Heart left ventricle (tissue), 16 donors: ENCODE results near the gene NTRK3. TPM values are rescaled to one million over a fixed set of nuclear protein-coding genes. Genes with fewer than 3 reads are reported as not detected.
A peak's percentile ranks its signal among the peaks of the same experiment; 100 is the strongest.

Experiments
- ATAC-seq, 4 donors: fragments of 200-7000 bp; cut with Tn5 transposase; one replicate each; pipeline ENCODE4 v1.9.1; 2020 to 2022; ENCODE audit warnings: moderate library complexity in 4 of 4, mild to moderate bottlenecking in 3 of 4, moderate number of reproducible peaks in 1 of 4
- DNase-seq, 5 donors: peaks; one replicate each; pipeline ENCODE4 v3.0.0-alpha.2; 2020
- H3K27ac ChIP-seq, 12 donors: fragments of 200-600 bp; sonication (generic) in 4 of 12; one replicate each; pipeline versions ENCODE4 v1.5.0 to v1.8.0; 2016 to 2022; ENCODE audit warnings: mild to moderate bottlenecking in 2 of 12
- H3K27me3 ChIP-seq, 9 donors: fragments of 200-600 bp; sonication (generic) in 2 of 9; one replicate each; pipeline versions ENCODE4 v1.5.1 to v1.8.0; 2016 to 2022; ENCODE audit warnings: mild to moderate bottlenecking in 3 of 9
- H3K36me3 ChIP-seq, 9 donors: fragments of 200-600 bp; sonication (generic) in 2 of 9; one replicate each; pipeline versions ENCODE4 v1.5.0 to v1.8.0; 2018 to 2022; ENCODE audit warnings: mild to moderate bottlenecking in 2 of 9
- H3K4me1 ChIP-seq, 12 donors: fragments of 200-600 bp; sonication (generic) in 4 of 12; one replicate each; pipeline versions ENCODE4 v1.5.0 to v1.8.0; 2016 to 2022; ENCODE audit warnings: mild to moderate bottlenecking in 3 of 12
- H3K4me3 ChIP-seq, 12 donors: fragments of 200-600 bp; sonication (generic) in 4 of 12; one replicate each; pipeline versions ENCODE4 v1.5.0 to v1.8.0; 2017 to 2022; ENCODE audit warnings: mild to moderate bottlenecking in 9 of 12, moderate library complexity in 4 of 12
- H3K9me3 ChIP-seq, 12 donors: fragments of 200-600 bp; sonication (generic) in 4 of 12; one replicate each; pipeline versions ENCODE4 v1.5.0 to v1.8.0; 2016 to 2022; ENCODE audit warnings: mild to moderate bottlenecking in 1 of 12
- POLR2A ChIP-seq, 2 donors: fragments of 450-650 bp; IDR thresholded peaks; one replicate each; pipeline ENCODE4 v1.6.1; 2017; ENCODE audit warnings: antibody characterized with exemption in 2 of 2, mild to moderate bottlenecking in 2 of 2, moderate library complexity in 2 of 2
- WGBS, 4 donors: extraction: QIAGEN DNeasy Blood & Tissue Kit in 2 of 4; methylation state at CpG; one replicate each; pipeline versions ENCODE4 v1.1.5 to v1.1.7; 2013 to 2018; 5-methylcytosine and 5-hydroxymethylcytosine counted together
- intact Hi-C, 10 donors: fragments of 100-400 bp; cut with DNase I; formaldehyde crosslinking; loops; one replicate each; pipeline versions ENCODE4 v1.11.1 to v1.14.2; 2022
- polyA plus RNA-seq, 2 donors: library from polyadenylated mRNA; stranded (reverse); fragments of 200-250 nt; gene quantifications; one replicate each; pipeline ENCODE4 v1.2.3, GENCODE V29; 2013
- total RNA-seq, 9 donors: library from RNA; depleted of rRNA in 2 of 9; stranded (reverse); fragments of >200 nt in 2 of 9; fragmentation: NEBNext Ultra II Directional in 3 of 9; extraction: Animal tissue kit (Norgen Biotek cat#: 25700) in 3 of 9; gene quantifications; one replicate each; pipeline versions ENCODE4 v1.1.0 to v1.2.4, GENCODE V29; 2016 to 2023
- TF ChIP-seq, protein P1 (sequence below), 12 donors: fragments of 200-600 bp; sonication (generic) in 4 of 12; IDR thresholded peaks; one replicate each; pipeline versions ENCODE4 v1.5.0 to v1.8.0; 2018 to 2022; ENCODE audit warnings: antibody characterized with exemption in 12 of 12, mild to moderate bottlenecking in 5 of 12
- donor health status: ischemic (EF 13 %, LVEDD 7.1; RV severe dilation, severe dysfunction).
- donor health status: healthy with polysubstance abuse.
- donor health status: DM: no; HTN: yes; CAD: no.
- donor health status: DM: no; HTN: no; CAD: no.
- donor health status: ischemic (EF 25% LVEDD 6.9; RV normal size, moderate dysfunction).
- donor health status: ischemic (EF 25% LVEDD 5.7; RV mildly dilated, moderate dysfunction).
- donor health status: healthy.
- donor health status: DM: yes; HTN: yes; CAD: no.
- donor health status: ischemic (EF 35%, LVEDD 5.7; RV mildly dilated, moderate dysfunction).
- donor health status: nonischemic (EF 11% LVEDD 7.7; RV severe dilation, severe dysfunction).
- donor health status: DM: yes; HTN: yes; CAD: no.
- donor health status: PGD.
- donor health status: ischemic (EF 29% LVEDD 5.4; RV normal size, mild dysfunction).
- donor health status: nonischemic (EF 23%, LVEDD 6.1; RV moderate dilation, normal function).

Gene NTRK3
- total and polyA plus RNA-seq, 11 donors, result 0.53 to 6.8 (median 2.0) TPM

- no peaks in the 10 kb centered on the region for H3K36me3 ChIP-seq
- peaks cover 0 to 13% (median 0%) of the 10 kb centered on the region in 12 donors for H3K9me3 ChIP-seq
- H3K27me3 ChIP-seq, result no peaks in the 10 kb centered on the region
- intact Hi-C loops, result no loop called here
- DNase-seq, result no peak
- 79 to 86% (median 84%) methylated on average over 1 of the region's 1 CpG for WGBS, 4 donors
- peaks cover 0 to 10% (median 0%) of the 10 kb centered on the region in 12 donors for H3K4me1 ChIP-seq
- ATAC-seq, result peak in 1 of 4 donors; percentile 42
- H3K27ac ChIP-seq, result no peak overlapping the region
- no peak for TF ChIP-seq POLR2A (IDR thresholded peaks at IDR 0.05)
- TF ChIP-seq, protein P1, sequence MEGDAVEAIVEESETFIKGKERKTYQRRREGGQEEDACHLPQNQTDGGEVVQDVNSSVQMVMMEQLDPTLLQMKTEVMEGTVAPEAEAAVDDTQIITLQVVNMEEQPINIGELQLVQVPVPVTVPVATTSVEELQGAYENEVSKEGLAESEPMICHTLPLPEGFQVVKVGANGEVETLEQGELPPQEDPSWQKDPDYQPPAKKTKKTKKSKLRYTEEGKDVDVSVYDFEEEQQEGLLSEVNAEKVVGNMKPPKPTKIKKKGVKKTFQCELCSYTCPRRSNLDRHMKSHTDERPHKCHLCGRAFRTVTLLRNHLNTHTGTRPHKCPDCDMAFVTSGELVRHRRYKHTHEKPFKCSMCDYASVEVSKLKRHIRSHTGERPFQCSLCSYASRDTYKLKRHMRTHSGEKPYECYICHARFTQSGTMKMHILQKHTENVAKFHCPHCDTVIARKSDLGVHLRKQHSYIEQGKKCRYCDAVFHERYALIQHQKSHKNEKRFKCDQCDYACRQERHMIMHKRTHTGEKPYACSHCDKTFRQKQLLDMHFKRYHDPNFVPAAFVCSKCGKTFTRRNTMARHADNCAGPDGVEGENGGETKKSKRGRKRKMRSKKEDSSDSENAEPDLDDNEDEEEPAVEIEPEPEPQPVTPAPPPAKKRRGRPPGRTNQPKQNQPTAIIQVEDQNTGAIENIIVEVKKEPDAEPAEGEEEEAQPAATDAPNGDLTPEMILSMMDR (IDR thresholded peaks at IDR 0.05), result no peak
- H3K4me3 ChIP-seq, result no peak overlapping the region
These were observed 375.5 kb downstream of the NTRK3 start for GRCh38 chr15:87881026-87881425.

DNA sequence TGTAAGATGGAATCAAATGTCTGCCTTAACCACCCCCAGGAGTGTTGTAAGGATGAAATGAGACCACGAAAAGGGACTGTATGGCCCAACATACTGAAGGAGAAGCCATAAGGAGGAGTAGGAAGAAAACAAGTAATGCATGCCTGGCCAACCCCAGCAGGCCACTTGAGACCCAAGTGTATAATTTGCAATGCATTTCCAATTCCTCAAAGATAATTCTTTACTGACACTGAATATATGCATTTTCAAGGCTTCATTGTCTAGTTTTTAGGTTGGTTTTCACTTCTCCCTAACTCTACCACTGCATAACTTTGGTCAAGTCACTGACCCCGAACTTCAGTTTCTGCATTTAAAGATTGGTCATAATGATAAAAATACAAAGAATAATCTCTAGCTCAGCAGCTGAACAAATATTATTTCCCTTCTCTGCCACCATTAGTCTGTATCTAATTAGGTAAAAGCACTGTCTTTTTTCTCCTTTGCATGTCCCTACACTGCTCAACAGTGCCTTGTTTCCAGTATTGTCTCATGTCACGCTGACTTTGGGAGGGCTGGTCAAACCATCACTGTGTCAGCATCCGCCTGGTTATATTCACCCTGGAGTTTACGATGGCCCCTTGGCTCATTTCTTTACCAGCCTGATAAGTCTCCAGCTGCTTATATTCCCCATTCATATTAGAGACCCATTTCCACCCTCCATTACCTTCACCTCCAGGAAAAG, 378.6 kb downstream of the NTRK3 start:
- no peaks in the 10 kb centered on the region for H3K27me3 ChIP-seq
- DNase-seq, result no peak
- 78 to 85% (median 81%) methylated on average over 5 of the region's 5 CpGs for WGBS, 4 donors
- peaks cover 0 to 17% (median 0%) of the 10 kb centered on the region in 12 donors for H3K4me1 ChIP-seq
- H3K9me3 ChIP-seq, result no peaks in the 10 kb centered on the region
- TF ChIP-seq POLR2A (IDR thresholded peaks at IDR 0.05), result no peak
- TF ChIP-seq, protein P1 (IDR thresholded peaks at IDR 0.05), result no peak
- ATAC-seq, result no peak
- H3K27ac ChIP-seq, result no peak overlapping the region
- H3K36me3 ChIP-seq, result no peaks in the 10 kb centered on the region
- intact Hi-C loops, result loop anchor here in 1 of 10 donors (2.0 kb wide), 1 partner anchor 25 kb away; no protein-coding TSS in a partner anchor
- no peak overlapping the region for H3K4me3 ChIP-seq

DNA sequence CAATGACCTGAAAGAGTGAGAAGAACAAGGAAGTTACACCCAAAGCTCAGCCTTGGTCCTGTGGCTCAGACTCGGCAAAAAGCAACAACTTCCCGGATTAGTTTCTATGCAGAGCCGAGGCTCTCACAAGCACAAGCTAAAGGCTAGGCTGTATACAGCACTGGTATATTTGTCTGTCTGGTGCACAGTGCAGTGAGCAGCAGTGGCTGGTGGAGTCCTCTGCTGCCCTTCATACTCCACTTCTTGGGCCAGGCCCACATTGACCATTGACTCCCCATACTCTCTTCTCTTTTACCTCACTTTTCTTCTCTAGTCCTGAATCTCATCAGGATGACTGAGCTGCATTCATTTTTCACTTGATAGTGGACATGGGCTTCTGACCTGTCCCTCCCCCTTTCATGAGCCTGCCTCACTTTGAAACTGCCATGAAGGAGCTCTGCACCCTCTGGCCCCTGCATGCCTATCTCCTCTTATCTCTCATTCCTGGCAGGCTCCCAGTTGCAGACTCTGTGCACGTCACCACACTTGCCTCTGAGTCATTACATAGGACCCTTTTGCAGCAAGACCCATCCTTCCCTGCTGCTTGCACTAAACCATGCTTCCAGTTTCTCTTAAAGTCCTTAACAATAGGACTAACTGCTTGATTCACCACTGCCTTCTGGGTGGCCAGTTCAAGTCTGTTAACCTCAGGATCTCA, 379.3 kb downstream of the NTRK3 start:
- intact Hi-C loops, result loop anchor here in 1 of 10 donors (2.0 kb wide), 1 partner anchor 24 kb away; no protein-coding TSS in a partner anchor
- Histone ChIP-seq H3K4me1 (peaks cover 0 to 17% (median 0%) of the 10 kb centered on the region in 12 donors), H3K4me3 (no peak overlapping the region), H3K36me3 (no peaks in the 10 kb centered on the region), H3K27me3 (no peaks in the 10 kb centered on the region), H3K27ac (no peak overlapping the region), H3K9me3 (no peaks in the 10 kb centered on the region)
- WGBS, 4 donors, result 53 to 64% (median 59%) methylated on average over 4 of the region's 4 CpGs
- peak in 4 of 5 donors; percentile 31 to 73 (median 42) for DNase-seq
- peak; percentile 64 to 95 (median 88) for ATAC-seq
- TF ChIP-seq POLR2A (IDR thresholded peaks at IDR 0.05), result no peak
- TF ChIP-seq, protein P1 (IDR thresholded peaks at IDR 0.05), result no peak
